ENCODE measurements around the gene CDC42. TPM values are rescaled to one million over a fixed set of nuclear protein-coding genes. Genes with fewer than 3 reads are reported as not detected.

Gene CDC42
- total and polyA plus RNA-seq, 2 donors (not counting 1 experiment from before 2014, with no cell fraction given), result 325 to 446 TPM

- Histone ChIP-seq H3K4me1 (ENCODE audit: control insufficient read depth, extremely low read depth, insufficient read depth, low read length) (no peaks in the 10 kb centered on the region), H3K79me2 (ENCODE audit: control insufficient read depth, insufficient read depth, low read length) (no peaks in the 10 kb centered on the region), H3K4me3 (replicated peaks in 1 of 4; ENCODE audit: control extremely low read depth in 1 of 4, insufficient read depth in 1 of 4, low read depth in 3 of 4, low read length in 4 of 4) (no peak overlapping the region), H3K36me3 (ENCODE audit: control insufficient read depth, insufficient read depth, low read length) (peaks cover 4% of the 10 kb centered on the region), H4K20me1 (ENCODE audit: control insufficient read depth, extremely low read depth, insufficient read depth, low read length) (no peaks in the 10 kb centered on the region), H3K27me3 (ENCODE audit: control insufficient read depth, insufficient read depth, low read length) (no peaks in the 10 kb centered on the region), H3K27ac (ENCODE audit: insufficient read depth, low read length) (no peak overlapping the region), H3K9ac (ENCODE audit: insufficient read depth, low read length) (no peak overlapping the region), H3K4me2 (ENCODE audit: extremely low read depth, insufficient read depth, low read length) (no peak overlapping the region), H3K9me3 (ENCODE audit: control insufficient read depth, insufficient read depth, low read depth, low read length) (no peaks in the 10 kb centered on the region), H2AFZ (ENCODE audit: low read length) (no peak overlapping the region)
- TF ChIP-seq EZH2 (IDR thresholded peaks at IDR 0.05; ENCODE audit: low read length, missing control alignments) (no peak), CTCF (conservative IDR thresholded peaks at IDR 0.05 in 1 of 2, IDR thresholded peaks at IDR 0.05 in 1 of 2; ENCODE audit: low read depth in 1 of 2, low read length in 2 of 2) (no peak)
- DNase-seq (ENCODE audit: low read depth in 2 of 2), result no peak
Observed at GRCh38 chr1:22123901-22124404, 71.4 kb downstream of the CDC42 start.

- TF ChIP-seq CTCF (conservative IDR thresholded peaks at IDR 0.05 in 1 of 2, IDR thresholded peaks at IDR 0.05 in 1 of 2; ENCODE audit: low read depth in 1 of 2, low read length in 2 of 2) (no peak), EZH2 (IDR thresholded peaks at IDR 0.05; ENCODE audit: low read length, missing control alignments) (no peak)
- no peaks in the 10 kb centered on the region for H4K20me1 ChIP-seq (ENCODE audit: control insufficient read depth, extremely low read depth, insufficient read depth, low read length)
- H3K36me3 ChIP-seq (ENCODE audit: control insufficient read depth, insufficient read depth, low read length), result peaks cover 4% of the 10 kb centered on the region
- H3K27ac ChIP-seq (ENCODE audit: insufficient read depth, low read length), result no peak overlapping the region
- no peaks in the 10 kb centered on the region for H3K4me1 ChIP-seq (ENCODE audit: control insufficient read depth, extremely low read depth, insufficient read depth, low read length)
- H3K9me3 ChIP-seq (ENCODE audit: control insufficient read depth, insufficient read depth, low read depth, low read length), result no peaks in the 10 kb centered on the region
- no peak overlapping the region for H3K9ac ChIP-seq (ENCODE audit: insufficient read depth, low read length)
- no peak for DNase-seq (ENCODE audit: low read depth in 2 of 2)
- H3K27me3 ChIP-seq (ENCODE audit: control insufficient read depth, insufficient read depth, low read length), result no peaks in the 10 kb centered on the region
- no peaks in the 10 kb centered on the region for H3K79me2 ChIP-seq (ENCODE audit: control insufficient read depth, insufficient read depth, low read length)
- no peak overlapping the region for H3K4me2 ChIP-seq (ENCODE audit: extremely low read depth, insufficient read depth, low read length)
- no peak overlapping the region for H3K4me3 ChIP-seq (replicated peaks in 1 of 4; ENCODE audit: control extremely low read depth in 1 of 4, insufficient read depth in 1 of 4, low read depth in 3 of 4, low read length in 4 of 4)
- H2AFZ ChIP-seq (ENCODE audit: low read length), result no peak overlapping the region
Observed at GRCh38 chr1:22124592-22125229, 72.2 kb downstream of the CDC42 start.

- H3K9me3 ChIP-seq (ENCODE audit: control insufficient read depth, insufficient read depth, low read depth, low read length), result no peaks in the 10 kb centered on the region
- H3K36me3 ChIP-seq (ENCODE audit: control insufficient read depth, insufficient read depth, low read length), result no peaks in the 10 kb centered on the region
- H4K20me1 ChIP-seq (ENCODE audit: control insufficient read depth, extremely low read depth, insufficient read depth, low read length), result no peaks in the 10 kb centered on the region
- no peak overlapping the region for H3K4me3 ChIP-seq (replicated peaks in 1 of 4; ENCODE audit: control extremely low read depth in 1 of 4, insufficient read depth in 1 of 4, low read depth in 3 of 4, low read length in 4 of 4)
- no peak overlapping the region for H2AFZ ChIP-seq (ENCODE audit: low read length)
- no peaks in the 10 kb centered on the region for H3K79me2 ChIP-seq (ENCODE audit: control insufficient read depth, insufficient read depth, low read length)
- no peaks in the 10 kb centered on the region for H3K27me3 ChIP-seq (ENCODE audit: control insufficient read depth, insufficient read depth, low read length)
- no peak for DNase-seq (ENCODE audit: low read depth in 2 of 2)
- H3K4me1 ChIP-seq (ENCODE audit: control insufficient read depth, extremely low read depth, insufficient read depth, low read length), result no peaks in the 10 kb centered on the region
- no peak overlapping the region for H3K4me2 ChIP-seq (ENCODE audit: extremely low read depth, insufficient read depth, low read length)
- TF ChIP-seq EZH2 (IDR thresholded peaks at IDR 0.05; ENCODE audit: low read length, missing control alignments), result no peak
- TF ChIP-seq CTCF (conservative IDR thresholded peaks at IDR 0.05 in 1 of 2, IDR thresholded peaks at IDR 0.05 in 1 of 2; ENCODE audit: low read depth in 1 of 2, low read length in 2 of 2), result no peak
- no peak overlapping the region for H3K27ac ChIP-seq (ENCODE audit: insufficient read depth, low read length)
- no peak overlapping the region for H3K9ac ChIP-seq (ENCODE audit: insufficient read depth, low read length)
Observed at GRCh38 chr1:22126531-22126930, 74.0 kb downstream of the CDC42 start.
